PC-9 (cell line): ENCODE data around the gene EPB41L4A. TPM values are rescaled to one million over a fixed set of nuclear protein-coding genes. Genes with fewer than 3 reads are reported as not detected.

ENCODE experiments used
- BruUV-seq: library from RNA; stranded (reverse); fragments of 400-500 nt; replicated peaks from 2 replicates; lab custom pipeline; 2021; lab: Mats Ljungman, UMichigan
- CTCF ChIA-PET: fragments of 300-600 bp; sonication (Branson Sonifier 250); formaldehyde crosslinking; loops from one replicate; lab custom pipeline; 2022; ENCODE audit warnings: antibody characterized with exemption; lab: Charles Lee
- POLR2A ChIA-PET: fragments of 300-600 bp; sonication (Branson Sonifier 250); formaldehyde crosslinking; loops from one replicate; lab custom pipeline; 2022; ENCODE audit warnings: antibody characterized with exemption; ENCODE audit not compliant: unreplicated experiment; lab: Charles Lee
- DNase-seq, 2 experiments: peaks; one replicate each; pipeline versions ENCODE4 v3.0.0 to v3.0.0-alpha.2; 2015 to 2022; ENCODE audit warnings: mixed read lengths in 1 of 2
- H2AFZ ChIP-seq: fragments of 200-600 bp; sonication (generic); 2 replicates; pipeline ENCODE4 v1.8.1; 2017; ENCODE audit warnings: antibody characterized with exemption
- H3F3A ChIP-seq: fragments of 200-600 bp; sonication (generic); 2 replicates; pipeline ENCODE4 v1.8.1; 2017; ENCODE audit warnings: antibody characterized with exemption, mild to moderate bottlenecking, low read depth; ENCODE audit not compliant: insufficient read depth
- H3K27ac ChIP-seq: fragments of 200-600 bp; sonication (generic); 2 replicates; pipeline ENCODE4 v1.6.1; 2016; ENCODE audit warnings: mixed run types
- H3K27me3 ChIP-seq: fragments of 200-600 bp; sonication (generic); 2 replicates; pipeline ENCODE4 v1.6.1; 2016; ENCODE audit warnings: low read depth, mixed run types; ENCODE audit not compliant: insufficient read depth
- H3K36me3 ChIP-seq: fragments of 200-600 bp; sonication (generic); 2 replicates; pipeline ENCODE4 v1.6.1; 2016; ENCODE audit warnings: low read depth, mixed run types
- H3K4me1 ChIP-seq: fragments of 200-600 bp; sonication (generic); replicated peaks from 2 replicates; pipeline ENCODE4 v1.6.1; 2016; ENCODE audit warnings: mixed run types; ENCODE audit not compliant: insufficient read depth
- H3K4me2 ChIP-seq: fragments of 200-600 bp; sonication (generic); 2 replicates; pipeline ENCODE4 v1.6.1; 2017; ENCODE audit warnings: mixed run types
- H3K4me3 ChIP-seq: fragments of 200-600 bp; sonication (generic); 2 replicates; pipeline ENCODE4 v1.6.1; 2016; ENCODE audit warnings: mixed run types
- H3K79me2 ChIP-seq: fragments of 200-600 bp; sonication (generic); 2 replicates; pipeline ENCODE4 v1.6.1; 2017; ENCODE audit warnings: low read depth, mixed run types
- H3K9me2 ChIP-seq: fragments of 200-600 bp; sonication (generic); 2 replicates; pipeline ENCODE4 v1.8.1; 2017; ENCODE audit warnings: mild to moderate bottlenecking; ENCODE audit not compliant: insufficient read depth
- H3K9me3 ChIP-seq: fragments of 200-600 bp; sonication (generic); 2 replicates; pipeline ENCODE4 v1.8.1; 2016; ENCODE audit warnings: low read depth; ENCODE audit not compliant: insufficient read depth
- H4K20me1 ChIP-seq: fragments of 200-600 bp; sonication (generic); 2 replicates; pipeline ENCODE4 v1.8.1; 2017; ENCODE audit not compliant: insufficient read depth
- EZH2 ChIP-seq: fragments of 200-600 bp; sonication (generic); IDR thresholded peaks from 2 replicates; pipeline ENCODE4 v1.8.0; 2017; ENCODE audit warnings: antibody characterized with exemption, low read depth
- intact Hi-C: fragments of 100-400 bp; cut with micrococcal nuclease; formaldehyde crosslinking; loops from one replicate; pipeline ENCODE4 v1.10.0; 2022; ENCODE audit not compliant: unreplicated experiment
- total RNA-seq: library from RNA; stranded (reverse); gene quantifications from 2 replicates; pipeline ENCODE4 v1.2.3, GENCODE V29; 2021
- TF ChIP-seq, protein P1 (sequence below): fragments of 200-600 bp; sonication (generic); conservative IDR thresholded peaks from 2 replicates; pipeline ENCODE4 v1.6.1; 2017; ENCODE audit warnings: mixed run types, antibody characterized with exemption, mild to moderate bottlenecking, moderate library complexity

The EPB41L4A gene
- total RNA-seq, 1 experiment from 2014 or later, result 9.4 TPM

DNA sequence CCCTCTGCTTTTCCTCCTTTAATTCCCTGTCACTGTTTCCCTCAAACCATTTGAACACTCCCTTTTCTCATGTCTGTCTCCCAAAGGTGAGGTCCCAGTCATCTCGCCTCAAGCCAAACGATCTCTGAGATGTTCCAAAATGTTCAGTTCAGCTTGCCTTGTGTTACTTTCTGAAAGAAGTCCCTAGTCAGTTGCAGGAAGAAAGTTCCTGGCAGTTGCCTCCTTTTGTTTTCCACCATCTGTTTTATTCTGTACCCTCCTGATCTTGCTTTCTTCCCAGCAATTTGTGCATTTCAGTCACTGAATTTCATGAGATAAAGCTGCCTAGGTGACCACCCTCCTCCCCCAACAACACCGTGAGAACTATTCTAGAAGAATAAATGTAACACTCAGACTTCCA is 277.5 kb downstream of the EPB41L4A start:
- Histone ChIP-seq H2AFZ (no peak overlapping the region), H3K4me3 (no peak overlapping the region), H3F3A (no peaks in the 10 kb centered on the region), H3K27me3 (no peaks in the 10 kb centered on the region), H3K36me3 (no peaks in the 10 kb centered on the region), H4K20me1 (no peaks in the 10 kb centered on the region), H3K4me1 (no peaks in the 10 kb centered on the region), H3K9me2 (no peaks in the 10 kb centered on the region), H3K27ac (no peak overlapping the region), H3K9me3 (no peaks in the 10 kb centered on the region), H3K79me2 (no peaks in the 10 kb centered on the region), H3K4me2 (no peak overlapping the region)
- no TSS peak for BruUV-seq
- ChIA-PET POLR2A (no interaction called here), CTCF (no interaction called here)
- DNase-seq, result no peak
- TF ChIP-seq, protein P1, sequence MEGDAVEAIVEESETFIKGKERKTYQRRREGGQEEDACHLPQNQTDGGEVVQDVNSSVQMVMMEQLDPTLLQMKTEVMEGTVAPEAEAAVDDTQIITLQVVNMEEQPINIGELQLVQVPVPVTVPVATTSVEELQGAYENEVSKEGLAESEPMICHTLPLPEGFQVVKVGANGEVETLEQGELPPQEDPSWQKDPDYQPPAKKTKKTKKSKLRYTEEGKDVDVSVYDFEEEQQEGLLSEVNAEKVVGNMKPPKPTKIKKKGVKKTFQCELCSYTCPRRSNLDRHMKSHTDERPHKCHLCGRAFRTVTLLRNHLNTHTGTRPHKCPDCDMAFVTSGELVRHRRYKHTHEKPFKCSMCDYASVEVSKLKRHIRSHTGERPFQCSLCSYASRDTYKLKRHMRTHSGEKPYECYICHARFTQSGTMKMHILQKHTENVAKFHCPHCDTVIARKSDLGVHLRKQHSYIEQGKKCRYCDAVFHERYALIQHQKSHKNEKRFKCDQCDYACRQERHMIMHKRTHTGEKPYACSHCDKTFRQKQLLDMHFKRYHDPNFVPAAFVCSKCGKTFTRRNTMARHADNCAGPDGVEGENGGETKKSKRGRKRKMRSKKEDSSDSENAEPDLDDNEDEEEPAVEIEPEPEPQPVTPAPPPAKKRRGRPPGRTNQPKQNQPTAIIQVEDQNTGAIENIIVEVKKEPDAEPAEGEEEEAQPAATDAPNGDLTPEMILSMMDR, result no peak
- no peak for TF ChIP-seq EZH2
- intact Hi-C loops, result no loop called here

DNA sequence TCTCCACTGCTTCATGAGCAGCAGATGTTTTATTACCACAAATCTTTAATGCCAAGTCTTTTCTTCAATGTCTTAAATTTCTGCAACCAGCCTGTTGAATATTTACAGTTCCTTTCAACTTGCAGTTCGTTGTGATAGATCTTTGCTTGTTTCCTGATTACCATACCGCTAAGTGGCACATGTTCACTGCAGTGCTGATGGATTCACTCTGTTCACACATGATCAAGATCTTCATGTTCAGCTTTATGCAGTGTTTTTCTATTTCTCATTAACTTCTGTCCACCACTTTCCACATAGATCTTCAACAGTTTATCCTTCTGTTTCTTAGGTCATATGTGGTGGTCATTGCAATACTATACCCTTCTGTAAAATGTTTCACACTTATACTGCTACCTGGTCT is 280.6 kb downstream of the EPB41L4A start:
- no peaks in the 10 kb centered on the region for H3K79me2 ChIP-seq
- no TSS peak for BruUV-seq
- intact Hi-C loops, result no loop called here
- no peaks in the 10 kb centered on the region for H3K27me3 ChIP-seq
- no peak overlapping the region for H2AFZ ChIP-seq
- H3K9me3 ChIP-seq, result no peaks in the 10 kb centered on the region
- no peaks in the 10 kb centered on the region for H3K4me1 ChIP-seq
- ChIA-PET POLR2A (no interaction called here), CTCF (no interaction called here)
- no peaks in the 10 kb centered on the region for H3K36me3 ChIP-seq
- H3K4me2 ChIP-seq, result no peak overlapping the region
- no peaks in the 10 kb centered on the region for H4K20me1 ChIP-seq
- H3F3A ChIP-seq, result no peaks in the 10 kb centered on the region
- DNase-seq, result no peak
- no peak overlapping the region for H3K4me3 ChIP-seq
- no peak for TF ChIP-seq EZH2
- TF ChIP-seq, protein P1, result no peak
- no peak overlapping the region for H3K27ac ChIP-seq
- H3K9me2 ChIP-seq, result no peaks in the 10 kb centered on the region

DNA sequence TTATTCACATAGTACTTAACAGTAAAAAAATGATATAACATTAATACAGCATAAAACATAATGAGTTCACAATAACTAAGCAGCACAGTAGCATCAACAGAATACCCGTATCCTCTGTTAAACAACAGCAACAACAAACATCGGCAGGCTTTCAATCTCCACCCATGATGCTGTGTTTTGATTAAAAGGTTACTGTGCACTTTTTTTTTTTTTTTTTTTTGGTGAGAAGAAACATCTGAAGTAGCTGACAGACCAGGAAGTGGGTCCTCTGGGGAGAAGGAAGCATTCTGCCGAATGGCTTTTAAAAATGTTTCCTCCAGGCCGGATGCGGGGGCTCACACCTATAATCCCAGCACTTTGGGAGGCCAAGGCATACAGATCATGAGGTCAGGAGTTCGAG is 282.3 kb downstream of the EPB41L4A start:
- Histone ChIP-seq H2AFZ (no peak overlapping the region), H3K9me3 (no peaks in the 10 kb centered on the region), H3K4me2 (no peak overlapping the region), H3F3A (no peaks in the 10 kb centered on the region), H3K9me2 (no peaks in the 10 kb centered on the region), H3K36me3 (no peaks in the 10 kb centered on the region), H3K79me2 (no peaks in the 10 kb centered on the region), H3K27ac (no peak overlapping the region), H3K4me3 (no peak overlapping the region), H3K4me1 (no peaks in the 10 kb centered on the region), H4K20me1 (no peaks in the 10 kb centered on the region), H3K27me3 (no peaks in the 10 kb centered on the region)
- BruUV-seq, result no TSS peak
- TF ChIP-seq, protein P1, result no peak
- TF ChIP-seq EZH2, result no peak
- CTCF ChIA-PET, result no interaction called here
- DNase-seq, result no peak
- POLR2A ChIA-PET, result no interaction called here
- intact Hi-C loops, result no loop called here
